ENCODE results near the gene SLC4A9.

- TF ChIP-seq CSDC2 (CRISPR knock-in tag; IDR thresholded peaks at IDR 0.05) (no peak), ZNF8 (CRISPR knock-in tag; IDR thresholded peaks at IDR 0.05) (no peak), PATZ1 (CRISPR knock-in tag; IDR thresholded peaks at IDR 0.05; ENCODE audit: borderline replicate concordance) (no peak), ZFP30 (CRISPR knock-in tag; IDR thresholded peaks at IDR 0.05) (no peak), SNAI2 (CRISPR knock-in tag; IDR thresholded peaks at IDR 0.05) (no peak), BACH2 (CRISPR knock-in tag; IDR thresholded peaks at IDR 0.05; ENCODE audit: borderline replicate concordance) (no peak), TCF4 (CRISPR knock-in tag; IDR thresholded peaks at IDR 0.05; ENCODE audit: borderline replicate concordance) (no peak), ZFP3 (CRISPR knock-in tag; IDR thresholded peaks at IDR 0.05) (no peak), TOX (CRISPR knock-in tag; IDR thresholded peaks at IDR 0.05; ENCODE audit: borderline replicate concordance) (no peak), ZNF70 (CRISPR knock-in tag; IDR thresholded peaks at IDR 0.05) (no peak), CREB5 (CRISPR knock-in tag; IDR thresholded peaks at IDR 0.05; ENCODE audit: low read depth) (no peak), ESRRG (CRISPR knock-in tag; IDR thresholded peaks at IDR 0.05) (no peak), RARB (CRISPR knock-in tag; IDR thresholded peaks at IDR 0.05) (no peak)
Observed at GRCh38 chr5:140329739-140330481, 30.1 kb upstream of the SLC4A9 start.
